Cortex of kidney (tissue), 1 donor: ENCODE data around the gene VAMP2.

Experiments used
- DNase-seq: peaks from one replicate; lab custom pipeline; 2025; lab: John Stamatoyannopoulos, UW

The VAMP2 gene

DNA sequence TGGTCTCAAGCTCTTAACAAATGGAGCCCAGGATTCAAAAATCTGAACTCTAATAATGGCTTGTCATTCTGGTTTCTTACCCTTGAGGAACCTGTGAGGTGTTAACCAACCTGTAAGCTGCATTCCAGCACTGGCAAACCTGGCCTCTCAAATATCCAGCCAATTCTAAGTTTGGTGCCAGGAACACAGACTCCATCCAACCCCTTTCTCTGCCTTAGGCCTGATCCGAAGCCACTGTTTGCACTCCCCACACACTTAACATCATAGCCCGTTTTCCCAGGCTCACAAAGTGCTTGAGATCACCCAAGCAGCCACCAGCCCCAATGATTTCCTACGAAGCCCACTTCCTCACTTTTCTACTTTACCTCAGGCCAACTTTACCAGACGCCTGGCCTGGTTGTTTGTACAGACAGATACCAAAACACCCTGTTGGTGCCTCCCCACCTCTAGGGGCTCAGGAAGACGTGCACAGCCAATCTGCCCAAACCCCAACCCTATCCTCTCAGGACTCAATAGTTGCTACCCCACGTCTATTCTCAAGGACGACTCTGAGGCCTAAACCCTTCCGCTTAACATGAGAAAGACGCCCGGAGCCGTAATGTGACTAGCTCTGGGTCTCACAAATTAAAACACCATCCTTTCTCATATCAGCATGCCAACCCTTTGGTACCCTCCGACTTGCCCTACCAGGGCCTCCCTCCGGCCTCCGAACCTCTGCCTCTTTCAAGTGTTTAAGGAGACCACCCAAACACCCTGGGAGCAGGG, 7.3 kb downstream of the VAMP2 start:
- DNase-seq = no peak

DNA sequence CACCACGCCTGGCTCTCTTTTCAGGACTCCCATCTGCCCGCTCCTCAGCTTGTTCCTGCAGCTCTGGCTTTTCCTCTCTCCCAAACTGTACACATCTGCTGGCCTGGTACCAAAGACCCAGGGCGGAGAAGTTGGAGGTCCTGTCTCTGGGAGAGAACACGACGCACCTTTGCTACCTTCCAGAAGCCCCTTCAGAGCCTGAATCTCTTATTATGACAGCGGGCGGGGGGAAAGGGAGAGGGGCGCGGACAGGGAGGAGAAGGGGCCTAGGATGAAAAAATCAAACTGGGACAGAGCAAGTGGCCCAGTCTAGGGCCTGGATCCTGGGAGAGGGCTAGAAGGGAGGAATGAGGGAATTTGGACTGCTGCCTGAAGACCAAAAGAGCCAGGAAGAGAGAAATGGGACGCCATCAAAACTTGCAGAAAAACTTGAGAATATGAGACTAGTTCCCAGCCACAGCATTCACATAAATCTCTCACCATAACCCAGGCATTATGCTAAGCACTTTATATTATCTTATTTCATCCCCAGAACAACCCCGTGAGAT, 8.1 kb downstream of the VAMP2 start:
- DNase-seq = no peak

DNA sequence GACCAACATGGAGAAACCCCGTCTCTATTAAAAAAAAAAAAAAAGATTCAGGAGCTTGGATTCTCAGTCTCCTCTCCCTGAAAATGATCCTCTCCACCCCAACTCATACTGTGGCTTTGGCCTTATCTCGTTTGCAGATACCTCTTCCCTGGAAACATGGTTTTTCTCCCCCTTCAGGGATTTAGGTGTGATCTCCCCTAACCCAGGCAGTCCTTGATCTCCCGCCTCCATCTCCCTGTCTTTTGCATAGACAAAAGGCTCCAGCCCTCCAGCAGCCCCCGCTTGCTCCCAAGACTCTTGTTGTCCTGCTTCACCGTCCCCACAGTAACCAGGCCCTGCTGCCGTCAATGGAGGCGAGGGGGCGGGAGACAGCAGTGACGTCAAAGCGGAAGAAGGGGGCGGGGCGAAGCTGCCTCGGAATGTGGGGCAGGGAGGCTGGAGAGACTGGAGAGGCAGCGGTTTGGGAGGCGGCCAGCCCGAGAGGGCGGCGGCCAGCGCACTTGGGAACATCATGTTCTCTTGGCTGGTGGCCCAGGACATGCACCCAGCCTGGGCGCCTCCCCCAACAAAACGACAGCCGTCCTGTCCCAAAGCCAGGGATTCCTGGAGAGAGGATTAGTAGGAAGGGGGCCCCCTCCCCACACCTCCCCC, 8.7 kb downstream of the VAMP2 start:
- DNase-seq = peak; percentile 95

DNA sequence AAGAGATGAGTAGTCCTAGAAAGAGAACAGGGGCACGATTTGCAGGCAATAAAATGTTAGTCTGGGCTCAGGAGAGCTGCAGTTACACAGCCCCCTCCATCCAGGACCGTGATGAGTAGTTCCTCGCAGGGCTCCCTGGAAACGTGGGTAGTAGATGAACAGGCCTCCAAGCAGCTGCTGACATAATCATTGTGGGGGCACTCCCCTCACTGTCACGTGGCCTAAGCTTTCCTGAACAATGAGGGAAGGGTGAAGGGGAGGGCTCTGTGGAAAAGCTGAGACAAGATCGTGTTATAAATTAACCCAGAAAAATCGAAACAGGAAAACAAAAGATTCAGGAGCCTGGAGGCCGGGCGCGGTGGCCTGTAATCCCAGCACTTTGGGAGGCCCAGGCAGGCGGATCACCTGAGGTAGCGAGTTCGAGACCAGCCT, 9.2 kb downstream of the VAMP2 start:
- DNase-seq = no peak

DNA sequence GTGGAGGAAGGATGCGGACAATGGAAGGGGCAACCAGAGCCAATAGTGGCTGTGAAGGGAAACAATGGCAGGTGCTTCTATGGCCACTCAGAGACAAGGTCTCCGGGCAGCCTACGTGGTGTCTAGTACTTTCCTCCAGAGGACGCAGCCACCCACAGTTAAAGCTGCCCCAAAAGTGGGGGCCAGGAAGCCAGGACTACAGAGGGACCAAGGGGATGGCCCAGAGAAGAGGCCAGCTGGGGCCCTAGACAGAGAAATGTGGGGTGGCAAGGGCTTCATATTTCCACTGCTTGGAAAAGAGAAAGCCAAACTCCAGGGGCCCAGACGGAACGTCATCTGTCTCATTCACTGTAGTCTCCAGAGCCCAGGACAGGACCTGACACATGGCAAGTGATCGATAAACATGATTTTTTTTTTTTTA, 9.7 kb downstream of the VAMP2 start:
- no peak for DNase-seq

DNA sequence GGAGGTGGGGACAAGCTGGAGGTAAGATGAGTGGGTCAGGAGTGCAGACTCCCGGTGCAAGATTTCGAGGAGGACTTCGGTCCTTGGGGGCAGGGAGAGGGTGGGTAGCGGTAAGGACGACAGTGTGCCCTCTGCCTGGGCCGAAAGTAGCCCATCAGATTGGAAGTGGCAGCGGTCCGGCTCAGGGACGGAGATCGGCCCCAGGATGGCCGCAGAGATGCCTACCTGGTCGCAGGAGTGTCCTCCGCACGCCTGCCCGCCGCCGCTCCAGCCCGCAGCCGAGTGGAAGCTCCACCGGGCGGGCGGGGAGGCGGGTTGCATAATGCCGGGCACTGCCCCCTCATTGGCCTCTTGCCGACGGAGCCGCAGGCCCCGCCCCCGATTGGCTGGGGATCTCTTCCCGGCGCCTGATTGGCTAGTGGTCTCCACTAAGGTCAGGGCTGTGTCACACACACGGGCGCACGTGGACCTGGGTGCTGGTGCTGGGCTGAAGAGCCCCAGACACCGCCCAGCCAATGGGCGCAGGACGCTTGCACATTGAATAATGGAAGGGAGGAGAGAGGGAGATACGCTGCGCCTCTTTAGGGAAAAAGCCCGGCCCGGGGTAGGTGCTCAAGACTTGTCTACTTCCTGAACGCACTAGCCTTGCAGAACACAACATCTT, 10.5 kb downstream of the VAMP2 start, which contains the start of gene PER1:
TSS of gene PER1 (minus strand) at position 293 of the 664 bp plus-strand sequence. CDS start 1,698 bp downstream, outside the sequence.
- DNase-seq = no peak

DNA sequence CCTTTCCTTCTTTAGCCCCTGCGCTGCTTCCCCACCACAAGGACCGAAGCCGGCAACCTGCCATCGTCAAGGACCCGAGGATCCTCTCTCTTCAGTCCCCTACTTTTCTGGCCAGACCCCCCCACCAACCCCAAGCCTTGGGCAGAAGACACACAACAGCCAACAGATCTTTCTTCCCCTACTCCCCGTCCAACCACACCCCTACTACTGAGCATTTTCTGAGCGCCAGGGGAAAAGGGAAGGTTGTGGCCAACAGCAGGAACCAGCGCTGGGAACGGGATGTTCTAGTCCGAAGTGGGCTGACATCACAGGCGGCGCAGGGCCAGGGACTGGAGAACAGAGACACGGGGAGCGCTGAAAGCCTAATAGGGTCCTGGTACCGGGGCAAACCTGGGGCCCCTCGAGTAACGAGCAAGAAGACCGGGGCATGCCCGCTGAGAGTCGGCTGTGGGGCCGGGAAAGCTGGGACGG, 11.1 kb downstream of the VAMP2 start:
- no peak for DNase-seq

DNA sequence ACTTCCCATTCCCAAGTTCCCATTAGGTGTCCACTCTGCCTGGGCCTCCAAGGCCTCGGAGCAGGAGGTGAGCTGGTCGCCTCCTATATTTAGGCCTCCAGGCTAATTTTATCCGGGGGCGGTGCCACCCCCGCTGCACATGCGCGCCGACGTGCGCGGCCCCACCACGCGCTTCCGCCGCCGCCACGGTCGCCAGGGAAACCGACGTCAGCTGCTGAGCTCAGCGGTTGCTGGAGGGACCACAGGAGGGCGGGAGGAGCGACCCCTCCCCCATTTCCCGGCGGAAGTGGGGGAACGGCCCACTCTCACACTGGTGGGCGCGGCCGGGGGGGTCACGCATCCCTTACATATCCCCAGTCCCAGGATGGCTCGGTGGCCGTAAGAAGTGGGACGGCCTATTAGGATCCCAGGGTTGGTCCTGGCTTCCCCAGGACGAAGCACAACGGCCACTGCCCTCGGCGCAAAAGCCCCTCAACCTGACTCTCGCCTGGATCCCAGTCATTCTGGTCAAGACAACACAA, 11.6 kb downstream of the VAMP2 start:
- no peak for DNase-seq

DNA sequence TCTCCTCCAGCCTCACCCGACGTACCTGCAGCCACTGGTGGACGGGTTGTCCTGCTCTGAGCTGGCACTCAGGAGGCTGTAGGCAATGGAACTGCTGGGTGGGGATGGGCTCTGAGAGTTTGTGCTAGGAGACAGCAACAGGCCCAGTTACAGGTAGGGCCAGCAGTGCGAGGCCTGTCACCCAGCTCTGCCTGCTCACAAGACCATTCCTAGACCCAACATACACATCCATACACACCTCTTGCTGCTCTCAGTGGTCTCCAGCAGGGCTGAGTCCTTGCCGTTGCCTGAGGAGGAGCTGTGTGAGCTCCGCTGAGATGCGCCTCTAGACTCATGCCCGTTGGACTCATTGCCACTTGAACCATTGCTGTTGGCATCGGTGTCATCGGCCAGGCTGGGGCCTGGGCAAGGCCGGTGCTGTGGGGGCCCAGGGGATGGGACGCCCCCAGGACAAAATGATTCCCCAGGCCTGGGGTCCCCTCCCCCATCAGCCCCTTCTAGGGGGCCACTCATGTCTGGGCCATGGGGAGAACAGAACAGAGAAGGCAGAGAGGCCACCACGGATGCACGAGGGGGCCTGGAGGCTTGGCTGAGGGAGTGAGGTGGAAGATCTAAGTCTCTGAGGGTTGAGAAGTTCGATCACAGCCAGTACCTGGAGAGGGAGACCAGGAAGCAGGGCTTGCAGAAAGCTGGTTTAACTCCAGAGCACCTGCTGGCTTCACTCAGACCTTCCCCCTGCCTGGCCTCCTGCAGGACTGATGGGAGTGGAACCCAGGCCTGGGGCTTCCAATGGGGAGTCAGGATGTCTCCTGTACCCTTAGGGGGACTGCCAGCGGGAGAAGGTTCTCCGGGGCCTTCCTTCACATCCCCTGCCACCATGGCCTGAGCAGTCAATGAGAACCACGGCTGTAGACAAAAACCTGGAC, 12.3 kb downstream of the VAMP2 start:
- DNase-seq = no peak

DNA sequence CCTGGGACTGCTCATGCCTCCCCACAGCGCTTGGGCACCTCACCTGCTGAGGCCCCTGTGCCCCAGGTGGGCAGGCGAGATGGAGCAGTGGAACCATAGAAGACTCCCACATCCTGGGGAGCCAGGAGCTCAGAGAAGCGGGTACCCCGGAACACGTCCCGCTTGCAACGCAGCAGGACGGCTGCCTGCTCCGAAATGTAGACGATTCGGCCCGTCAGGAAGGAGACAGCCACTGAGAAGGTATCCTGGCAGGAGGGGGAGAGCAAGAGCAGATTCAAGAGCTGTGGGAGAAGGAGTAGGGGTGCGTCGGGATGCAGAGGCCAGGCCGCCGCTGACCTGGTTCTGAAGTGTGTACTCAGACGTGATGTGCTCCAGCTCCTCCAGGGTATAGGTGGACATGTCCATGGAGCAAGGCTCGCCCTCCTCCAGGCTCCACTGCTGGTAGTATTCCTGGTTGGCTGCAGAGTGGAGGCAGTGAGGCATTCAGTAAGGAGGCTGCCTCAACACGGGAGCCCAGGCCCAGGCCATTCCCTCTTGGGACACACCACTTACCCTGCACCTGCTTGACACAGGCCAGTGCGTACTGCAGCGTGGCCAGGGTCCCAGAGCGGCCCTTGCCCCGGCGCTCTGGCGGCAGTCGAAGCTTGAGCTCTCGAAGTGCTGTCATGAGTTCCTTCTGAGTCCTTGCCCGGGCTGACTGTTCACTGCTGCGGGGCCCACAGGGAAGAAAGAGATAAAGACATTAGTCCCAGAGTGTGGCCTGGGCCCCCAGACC, 13.1 kb downstream of the VAMP2 start:
- no peak for DNase-seq

DNA sequence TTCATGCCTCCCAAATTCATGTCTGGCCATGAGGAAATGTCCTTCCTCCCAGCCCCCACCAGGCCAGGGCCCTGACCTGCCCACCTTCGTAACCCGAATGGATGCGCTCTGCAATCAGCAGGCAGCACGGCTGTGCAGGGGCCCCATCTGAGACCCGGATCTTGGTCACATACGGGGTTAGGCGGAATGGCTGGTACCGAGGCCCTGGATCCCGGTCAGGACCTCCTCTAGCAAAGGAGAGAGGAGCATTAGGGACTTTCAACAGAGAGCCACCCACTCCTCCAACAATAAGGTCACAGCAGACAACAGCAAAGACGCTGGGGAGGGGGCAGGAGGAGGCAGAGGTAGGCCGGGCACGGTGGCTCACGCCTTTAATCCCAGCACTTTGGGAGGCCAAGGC, 14.2 kb downstream of the VAMP2 start:
- no peak for DNase-seq

DNA sequence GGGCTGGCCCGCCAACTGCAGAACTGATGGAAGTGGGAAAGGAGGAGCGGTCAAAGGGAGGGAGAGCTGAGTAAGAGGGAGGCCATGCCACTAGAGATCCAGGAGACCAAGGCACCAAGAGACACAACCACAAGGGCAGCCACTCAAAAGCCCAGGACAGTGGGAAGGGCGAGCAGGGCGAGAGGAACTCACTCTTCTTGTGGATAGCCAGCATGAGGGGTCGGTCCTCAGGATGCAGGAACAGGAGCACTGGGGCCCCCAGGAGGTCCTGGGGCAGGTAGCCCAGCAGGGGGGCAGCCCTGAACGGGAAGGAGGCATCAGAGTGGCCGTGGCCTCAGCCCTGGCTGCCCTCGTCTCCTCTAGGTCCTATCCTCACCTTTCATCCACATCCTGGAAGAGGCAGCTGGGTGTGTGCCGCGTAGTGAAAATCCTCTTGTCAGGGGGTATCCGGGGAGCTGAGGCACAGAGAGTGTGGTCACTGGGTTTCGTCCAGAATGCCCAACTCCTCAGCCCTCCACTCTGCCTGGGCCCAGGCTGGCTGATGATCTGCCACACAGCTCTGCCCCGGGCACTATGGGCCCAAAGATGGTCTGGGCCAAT, 14.8 kb downstream of the VAMP2 start:
- DNase-seq = no peak

DNA sequence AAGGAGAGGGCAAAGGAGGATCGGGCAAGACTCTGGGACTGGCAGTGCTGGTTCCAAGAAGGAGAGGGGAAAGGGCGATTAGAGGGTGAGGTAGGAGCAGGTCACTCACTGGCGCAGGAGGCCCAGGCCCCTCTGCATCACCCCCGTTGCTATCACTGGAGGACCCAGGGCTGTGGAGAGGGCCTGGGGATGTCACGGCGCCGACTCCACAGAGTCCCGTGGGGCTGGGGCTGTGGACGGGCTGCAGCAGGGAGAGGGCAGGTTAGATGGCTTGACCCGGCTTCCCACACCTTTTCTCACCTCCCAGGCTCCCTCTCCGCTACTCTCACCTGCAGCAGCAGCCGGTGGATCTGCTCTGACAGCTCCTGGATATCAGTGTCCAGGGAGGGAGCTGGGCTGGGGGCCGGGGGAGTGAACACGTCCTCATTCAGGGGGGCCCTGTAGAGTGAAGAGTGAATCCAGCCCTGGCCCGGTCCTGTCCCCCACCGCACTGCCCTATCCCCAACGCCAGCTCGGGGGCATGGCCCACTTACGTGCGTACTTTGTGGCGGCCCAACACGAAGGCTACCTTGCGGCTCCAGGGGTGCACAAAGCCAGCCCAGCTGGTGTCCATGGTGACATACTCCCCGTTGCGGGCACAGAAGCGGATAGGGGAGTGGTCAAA, 15.5 kb downstream of the VAMP2 start:
- DNase-seq = no peak

DNA sequence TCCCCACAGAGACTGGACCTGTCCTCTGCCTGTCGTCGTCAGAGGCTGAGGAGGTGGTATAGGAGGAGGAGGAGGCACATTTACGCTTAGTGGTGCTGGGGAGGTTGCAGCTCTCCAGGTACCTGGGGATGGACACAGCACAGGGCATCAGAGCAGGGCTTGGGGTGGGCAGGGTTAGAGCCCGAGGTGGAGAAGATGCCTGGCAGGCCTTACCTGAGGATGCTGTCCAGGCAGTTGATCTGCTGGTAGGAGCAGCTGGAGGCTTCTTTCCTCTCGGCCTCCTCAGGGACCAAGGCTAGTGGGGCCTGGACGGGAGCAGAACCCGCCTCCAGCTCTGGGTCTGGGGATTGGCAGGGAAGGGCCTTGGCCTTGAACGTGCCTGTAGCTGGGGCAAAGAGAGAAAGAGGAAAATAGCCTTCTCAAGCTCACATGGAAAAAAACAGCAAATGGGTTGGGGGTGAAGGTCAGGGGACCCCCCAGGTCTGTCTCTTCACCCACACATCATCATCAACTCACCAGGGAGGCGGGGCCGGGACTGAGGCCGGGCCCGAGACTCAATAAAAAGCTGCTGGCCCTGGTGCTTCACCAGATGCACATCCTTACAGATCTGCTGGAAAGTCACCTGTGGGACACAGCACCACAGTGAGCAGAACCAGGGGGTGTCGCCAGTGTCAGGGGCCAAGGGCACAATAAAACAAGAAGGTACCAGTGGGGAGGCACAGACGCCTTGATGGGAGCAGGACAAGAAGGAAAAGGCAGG, 16.2 kb downstream of the VAMP2 start:
- no peak for DNase-seq

DNA sequence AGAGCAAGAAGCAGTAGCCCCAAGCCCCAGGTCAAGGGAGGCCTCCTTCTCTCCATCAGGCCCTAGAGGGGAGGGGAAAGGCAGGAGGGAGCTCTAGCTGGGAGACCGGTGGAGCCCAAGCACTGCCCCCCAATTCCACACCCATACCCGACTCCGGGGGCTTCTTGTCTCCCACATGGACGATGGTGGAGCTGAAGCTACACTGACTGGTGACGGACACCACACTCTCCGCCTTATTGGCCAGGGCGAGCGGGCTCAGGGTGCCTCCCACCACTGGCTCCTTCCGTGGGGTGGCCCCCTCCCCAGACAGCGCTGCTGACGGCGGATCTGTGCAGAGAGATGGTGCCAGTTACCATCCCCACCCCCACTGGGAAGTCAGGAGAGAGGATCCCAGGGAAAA, 16.9 kb downstream of the VAMP2 start:
- DNase-seq = no peak

DNA sequence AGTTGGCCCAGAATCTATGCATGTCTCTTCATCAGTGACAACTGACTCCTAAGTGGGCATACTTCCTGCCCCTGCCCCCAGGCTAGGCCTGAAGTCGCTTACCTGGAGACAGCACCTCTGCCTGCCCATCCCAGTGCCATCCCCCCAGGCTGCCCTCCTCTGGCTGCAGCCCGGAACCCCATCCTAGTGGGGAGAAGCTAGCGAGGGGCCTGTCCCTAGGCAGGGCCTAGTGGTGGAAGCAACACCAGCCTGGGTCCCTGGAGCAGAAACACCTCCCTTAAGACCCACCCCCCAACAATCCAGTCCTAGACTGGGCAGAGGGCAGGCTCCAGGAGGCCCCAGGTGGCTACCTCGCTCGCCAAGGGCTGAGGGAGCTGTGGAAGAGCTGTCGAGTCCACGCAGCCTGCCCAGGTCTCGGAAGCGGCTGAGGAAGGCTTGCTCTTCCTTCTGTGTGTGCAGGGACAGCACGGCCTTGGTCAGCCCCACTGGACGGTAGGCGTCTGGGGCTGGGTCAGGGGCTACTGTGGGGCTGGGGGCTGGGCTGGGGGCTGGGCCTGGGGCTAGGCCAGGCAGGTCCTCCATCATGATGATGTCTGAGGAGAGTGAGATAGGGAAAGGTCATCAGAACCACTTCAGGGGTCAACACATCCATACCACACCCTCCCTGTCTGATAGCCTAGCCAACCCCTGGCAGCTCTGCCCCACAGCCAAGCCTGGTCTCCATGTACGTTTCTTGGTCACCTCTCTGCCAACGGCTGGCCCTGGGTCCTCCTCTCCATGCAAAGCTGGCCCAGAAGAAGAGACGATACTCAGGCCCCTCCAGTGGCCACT, 18.1 kb downstream of the VAMP2 start:
- no peak for DNase-seq

DNA sequence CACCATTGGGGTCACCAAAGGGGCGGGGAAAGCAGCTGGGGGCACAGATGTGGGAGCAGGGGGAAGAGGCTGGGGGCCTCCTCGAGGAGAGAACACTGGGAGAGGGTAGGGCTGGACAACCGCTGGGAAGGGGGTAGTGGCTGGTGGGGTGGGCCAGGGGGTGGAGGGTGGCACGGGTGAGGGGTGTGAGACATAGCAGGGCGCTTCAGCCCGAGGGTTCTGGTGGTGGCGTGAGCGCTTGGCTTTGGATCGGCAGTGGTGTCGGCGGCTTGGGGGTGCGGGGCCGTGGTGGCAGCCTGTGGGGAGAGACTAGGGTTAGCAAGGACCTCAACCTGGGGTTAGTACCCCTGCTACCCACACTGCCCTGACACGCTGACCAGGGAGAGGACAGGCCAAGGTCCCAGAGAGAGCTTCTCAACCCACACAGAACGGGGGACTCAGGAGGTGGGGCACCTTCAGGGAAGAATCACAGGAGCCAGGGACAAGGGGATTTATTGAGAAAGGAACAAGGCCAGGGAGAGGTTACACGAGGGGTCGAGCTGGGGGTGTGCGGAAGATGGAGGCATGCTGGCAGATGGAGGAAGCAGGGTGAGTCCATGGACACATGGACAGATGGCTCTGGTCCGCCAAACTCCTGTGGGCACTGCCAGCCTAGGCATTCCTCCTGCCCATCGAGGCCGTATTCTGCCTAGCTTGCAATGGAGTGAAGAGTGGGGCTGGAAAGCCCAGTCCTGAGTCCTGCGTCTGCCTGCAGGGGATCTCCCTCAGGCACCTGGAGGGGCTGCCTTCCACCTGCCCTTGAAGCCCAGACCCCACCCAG, 19.0 kb downstream of the VAMP2 start:
- DNase-seq = no peak
